ENCODE measurements around the gene ALS2. TPM values are rescaled to one million over a fixed set of nuclear protein-coding genes. Genes with fewer than 3 reads are reported as not detected.

ALS2 gene
- total and polyA plus RNA-seq, 2 experiments from 2014 or later: 10.7 to 34.9 TPM

- DNase-seq (ENCODE audit: low spot score): no peak
- H3K4me3 ChIP-seq: no peak overlapping the region
- no peaks in the 10 kb centered on the region for H3K9me3 ChIP-seq (ENCODE audit: low read depth)
- 93% methylated on average over 1 of the region's 1 CpG for WGBS (ENCODE audit: low lambda C conversion rate, missing lambda C conversion rate)
- TF ChIP-seq EZH2 (IDR thresholded peaks at IDR 0.05; ENCODE audit: borderline replicate concordance) (no peak), CTCF (IDR thresholded peaks at IDR 0.05; ENCODE audit: poor library complexity) (no peak), EZH2phosphoT487 (IDR thresholded peaks at IDR 0.05; ENCODE audit: low read depth, severe bottlenecking, unreplicated experiment) (no peak)
- no peaks in the 10 kb centered on the region for H3K27me3 ChIP-seq
- no peaks in the 10 kb centered on the region for H3K79me2 ChIP-seq
- no peak overlapping the region for H2AFZ ChIP-seq
- no peaks in the 10 kb centered on the region for H3K4me1 ChIP-seq (ENCODE audit: insufficient read depth)
- H3K36me3 ChIP-seq (replicated peaks; ENCODE audit: insufficient read depth, low read depth): no peaks in the 10 kb centered on the region
- H3K27ac ChIP-seq: no peak overlapping the region
- H4K20me1 ChIP-seq (ENCODE audit: insufficient read depth, poor library complexity, severe bottlenecking): no peaks in the 10 kb centered on the region
- H3K4me2 ChIP-seq: no peak overlapping the region
- no peaks in the 10 kb centered on the region for H3K9me2 ChIP-seq (replicated peaks; ENCODE audit: insufficient read depth)
Measured at GRCh38 chr2:201669865-201670264, 110.9 kb downstream of the ALS2 start.

- no peaks in the 10 kb centered on the region for H3K79me2 ChIP-seq
- no peaks in the 10 kb centered on the region for H4K20me1 ChIP-seq (ENCODE audit: insufficient read depth, poor library complexity, severe bottlenecking)
- no peaks in the 10 kb centered on the region for H3K27me3 ChIP-seq
- no peaks in the 10 kb centered on the region for H3K9me2 ChIP-seq (replicated peaks; ENCODE audit: insufficient read depth)
- 44% methylated on average over 3 of the region's 3 CpGs for WGBS (ENCODE audit: low lambda C conversion rate, missing lambda C conversion rate)
- no peak for TF ChIP-seq EZH2 (IDR thresholded peaks at IDR 0.05; ENCODE audit: borderline replicate concordance)
- no peak for TF ChIP-seq EZH2phosphoT487 (IDR thresholded peaks at IDR 0.05; ENCODE audit: low read depth, severe bottlenecking, unreplicated experiment)
- TF ChIP-seq CTCF (IDR thresholded peaks at IDR 0.05; ENCODE audit: poor library complexity): no peak
- no peaks in the 10 kb centered on the region for H3K4me1 ChIP-seq (ENCODE audit: insufficient read depth)
- H3K4me3 ChIP-seq: no peak overlapping the region
- H3K36me3 ChIP-seq (replicated peaks; ENCODE audit: insufficient read depth, low read depth): no peaks in the 10 kb centered on the region
- no peaks in the 10 kb centered on the region for H3K9me3 ChIP-seq (ENCODE audit: low read depth)
- H3K4me2 ChIP-seq: no peak overlapping the region
- no peak for DNase-seq (ENCODE audit: low spot score)
- H2AFZ ChIP-seq: no peak overlapping the region
- H3K27ac ChIP-seq: no peak overlapping the region
Measured at GRCh38 chr2:201668402-201668910, 112.3 kb downstream of the ALS2 start.

- Histone ChIP-seq H3K4me2 (no peak overlapping the region), H4K20me1 (ENCODE audit: insufficient read depth, poor library complexity, severe bottlenecking) (no peaks in the 10 kb centered on the region), H3K79me2 (no peaks in the 10 kb centered on the region), H3K9me2 (replicated peaks; ENCODE audit: insufficient read depth) (no peaks in the 10 kb centered on the region), H3K4me1 (ENCODE audit: insufficient read depth) (no peaks in the 10 kb centered on the region), H3K36me3 (replicated peaks; ENCODE audit: insufficient read depth, low read depth) (no peaks in the 10 kb centered on the region), H3K9me3 (ENCODE audit: low read depth) (no peaks in the 10 kb centered on the region), H2AFZ (no peak overlapping the region), H3K27me3 (no peaks in the 10 kb centered on the region), H3K4me3 (no peak overlapping the region), H3K27ac (no peak overlapping the region)
- no peak for DNase-seq (ENCODE audit: low spot score)
- TF ChIP-seq EZH2 (IDR thresholded peaks at IDR 0.05; ENCODE audit: borderline replicate concordance) (no peak), CTCF (IDR thresholded peaks at IDR 0.05; ENCODE audit: poor library complexity) (no peak), EZH2phosphoT487 (IDR thresholded peaks at IDR 0.05; ENCODE audit: low read depth, severe bottlenecking, unreplicated experiment) (no peak)
- 82% methylated on average over 8 of the region's 8 CpGs for WGBS (ENCODE audit: low lambda C conversion rate, missing lambda C conversion rate)
Measured at GRCh38 chr2:201664334-201664733, 116.4 kb downstream of the ALS2 start.

- H3K36me3 ChIP-seq (replicated peaks; ENCODE audit: insufficient read depth, low read depth): no peaks in the 10 kb centered on the region
- H3K9me2 ChIP-seq (replicated peaks; ENCODE audit: insufficient read depth): no peaks in the 10 kb centered on the region
- no peaks in the 10 kb centered on the region for H3K4me1 ChIP-seq (ENCODE audit: insufficient read depth)
- H3K27me3 ChIP-seq: no peaks in the 10 kb centered on the region
- H3K27ac ChIP-seq: no peak overlapping the region
- no peak overlapping the region for H2AFZ ChIP-seq
- H3K4me3 ChIP-seq: no peak overlapping the region
- no peak for TF ChIP-seq EZH2phosphoT487 (IDR thresholded peaks at IDR 0.05; ENCODE audit: low read depth, severe bottlenecking, unreplicated experiment)
- TF ChIP-seq EZH2 (IDR thresholded peaks at IDR 0.05; ENCODE audit: borderline replicate concordance): no peak
- no peak for TF ChIP-seq CTCF (IDR thresholded peaks at IDR 0.05; ENCODE audit: poor library complexity)
- no peaks in the 10 kb centered on the region for H4K20me1 ChIP-seq (ENCODE audit: insufficient read depth, poor library complexity, severe bottlenecking)
- DNase-seq (ENCODE audit: low spot score): no peak
- no peak overlapping the region for H3K4me2 ChIP-seq
- H3K9me3 ChIP-seq (ENCODE audit: low read depth): no peaks in the 10 kb centered on the region
- WGBS (ENCODE audit: low lambda C conversion rate, missing lambda C conversion rate): 61% methylated on average over 5 of the region's 5 CpGs
- H3K79me2 ChIP-seq: no peaks in the 10 kb centered on the region
Measured at GRCh38 chr2:201661366-201661765, 119.4 kb downstream of the ALS2 start.
